T47D (cell line): ENCODE data around the gene EDDM3A.
"Not testable (repeated sequence)": the region's sequence is repeated elsewhere in the genome, so short reads cannot be mapped to it uniquely, and the experiment has no call there.

ENCODE experiments used
- DNase-seq, 2 experiments: peaks; one replicate each; pipeline versions ENCODE4 v3.0.0 to v3.0.0-alpha.2; 2011 to 2012; ENCODE audit warnings: low read depth in 1 of 2, low spot score in 1 of 2
- JUND ChIP-seq: IDR thresholded peaks from 2 replicates; pipeline ENCODE4 v1.6.1; 2012; ENCODE audit warnings: low read depth
- in situ Hi-C: cut with HindIII; loops from 2 replicates; pipeline ENCODE4 v1.10.0; 2016; ENCODE audit warnings: low sequenced_read_pairs, low pct_unique_long_range_greater_than_20kb

The EDDM3A gene

DNA sequence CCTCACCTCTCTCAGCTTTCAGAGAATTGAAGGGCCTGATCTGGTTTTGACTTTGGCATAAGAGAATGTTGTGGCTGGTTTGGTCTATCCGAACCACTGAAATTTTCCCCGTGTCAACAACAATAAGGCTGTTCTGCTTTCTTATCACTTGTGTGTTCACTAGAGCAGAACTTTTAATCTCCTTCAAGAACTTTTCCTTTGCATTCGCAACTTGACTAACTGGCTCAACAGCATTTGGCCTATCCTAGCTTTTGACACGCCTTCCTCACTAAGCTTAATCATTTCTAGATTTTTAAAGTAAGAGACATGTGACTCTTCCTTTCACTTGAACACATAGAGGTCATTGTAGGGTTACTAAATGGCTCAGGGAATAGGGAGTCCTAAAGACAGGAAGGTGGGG lies 25.9 kb upstream of the EDDM3A start:
- DNase-seq: peak in 1 of 2 experiments; percentile 11
- TF ChIP-seq JUND: no peak
- in situ Hi-C loops: no loop called here

DNA sequence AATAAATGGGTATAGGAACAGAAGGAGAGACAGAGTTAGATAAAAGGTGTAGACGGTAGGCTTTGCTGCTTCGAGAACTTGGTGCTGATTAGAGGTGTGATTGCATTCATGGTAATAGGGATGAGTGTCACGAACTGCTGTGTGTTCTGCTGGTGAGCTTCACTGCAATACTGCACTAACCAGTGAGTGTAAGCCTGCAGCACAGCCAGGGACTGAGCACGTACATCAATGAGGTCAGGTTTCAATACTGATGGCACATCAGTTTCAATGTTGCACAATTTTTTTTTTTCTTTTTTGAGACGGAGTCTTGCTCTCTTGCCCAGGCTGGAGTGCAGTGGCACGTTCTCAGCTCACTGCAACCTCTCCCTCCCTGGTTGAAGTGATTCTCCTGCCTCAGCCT lies 24.9 kb upstream of the EDDM3A start:
- no peak for DNase-seq
- no peak for TF ChIP-seq JUND
- in situ Hi-C loops: no loop called here

DNA sequence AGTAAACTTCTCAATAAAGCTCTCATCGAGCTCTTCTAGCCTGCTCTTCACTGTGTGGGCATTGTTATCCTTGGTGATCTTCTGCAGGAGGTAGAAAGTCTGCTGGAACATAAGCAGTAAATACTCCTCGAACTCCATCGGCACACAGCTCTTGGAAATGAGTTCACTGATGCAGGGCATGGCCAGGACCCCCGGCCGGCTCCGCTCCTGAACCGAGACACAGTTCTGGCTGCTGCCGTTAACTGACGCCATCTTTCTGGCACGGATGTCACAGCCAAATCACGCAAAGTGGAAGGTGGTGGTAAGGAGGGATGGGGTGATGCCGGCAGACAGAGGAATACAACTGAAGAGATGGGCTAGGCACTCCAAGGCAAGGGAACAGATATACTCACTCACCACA lies 23.7 kb upstream of the EDDM3A start:
- no peak for DNase-seq
- in situ Hi-C loops: no loop called here
- TF ChIP-seq JUND: no peak

DNA sequence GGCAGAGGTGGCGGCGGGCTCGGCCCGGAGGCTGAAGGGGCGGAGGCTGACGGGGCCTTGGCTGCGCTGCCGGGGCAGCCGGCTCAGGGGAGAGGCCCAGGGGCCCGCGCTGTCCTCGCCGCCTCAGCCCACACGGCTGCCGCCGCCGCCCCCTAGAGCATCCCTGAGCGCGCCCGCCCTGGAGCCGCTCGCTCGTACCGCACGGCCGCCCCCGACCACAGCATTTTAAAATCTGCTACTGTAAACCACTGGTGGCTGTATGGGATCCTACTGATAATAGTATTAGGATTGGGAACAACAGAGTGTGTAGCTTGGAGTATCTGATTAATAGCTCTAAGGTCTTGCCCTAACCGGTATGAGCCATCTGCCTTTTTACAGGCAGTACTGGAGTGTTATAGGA lies 22.2 kb upstream of the EDDM3A start:
- TF ChIP-seq JUND: no peak
- DNase-seq: no peak
- in situ Hi-C loops: no loop called here

DNA sequence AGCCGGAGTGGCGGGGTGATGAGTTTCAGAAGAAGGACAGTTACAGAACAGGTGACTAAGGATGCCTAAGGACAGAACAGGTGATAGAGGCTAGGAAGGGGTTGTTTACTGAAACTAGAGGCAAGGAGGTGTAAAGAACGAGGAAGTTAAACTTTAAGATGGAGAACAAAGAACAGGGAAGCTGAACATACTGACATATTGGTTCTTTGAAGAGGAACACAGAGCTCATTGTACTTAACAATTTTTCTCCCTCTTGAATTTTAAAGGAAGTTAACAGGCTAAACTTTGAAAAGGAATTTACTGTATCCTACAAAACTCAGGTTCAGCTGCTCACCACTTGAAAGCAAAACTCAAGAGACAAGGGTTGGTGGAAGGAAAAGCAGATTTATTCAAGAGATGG lies 19.6 kb upstream of the EDDM3A start:
- in situ Hi-C loops, DNase-seq: not testable (repeated sequence)

DNA sequence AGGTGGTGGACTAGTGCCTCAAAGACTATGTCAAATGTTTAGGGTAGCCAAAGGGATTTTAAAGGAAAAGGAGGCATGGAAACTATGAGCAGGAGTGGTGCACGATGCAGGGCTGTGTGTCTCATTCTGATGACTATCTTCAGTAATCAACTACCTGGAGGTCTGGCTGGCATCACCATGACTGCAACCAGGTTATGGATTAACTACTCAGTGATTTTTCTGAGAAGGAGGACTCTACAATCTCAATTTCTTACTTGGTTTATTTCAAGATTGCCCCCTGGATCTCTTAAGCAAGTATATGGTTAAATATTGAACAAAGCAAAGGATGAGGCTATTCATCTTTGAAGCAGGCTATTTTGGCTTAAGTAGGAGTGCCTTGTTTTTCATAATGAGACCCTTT lies 19.2 kb upstream of the EDDM3A start:
- no peak for TF ChIP-seq JUND
- in situ Hi-C loops: no loop called here
- no peak for DNase-seq

DNA sequence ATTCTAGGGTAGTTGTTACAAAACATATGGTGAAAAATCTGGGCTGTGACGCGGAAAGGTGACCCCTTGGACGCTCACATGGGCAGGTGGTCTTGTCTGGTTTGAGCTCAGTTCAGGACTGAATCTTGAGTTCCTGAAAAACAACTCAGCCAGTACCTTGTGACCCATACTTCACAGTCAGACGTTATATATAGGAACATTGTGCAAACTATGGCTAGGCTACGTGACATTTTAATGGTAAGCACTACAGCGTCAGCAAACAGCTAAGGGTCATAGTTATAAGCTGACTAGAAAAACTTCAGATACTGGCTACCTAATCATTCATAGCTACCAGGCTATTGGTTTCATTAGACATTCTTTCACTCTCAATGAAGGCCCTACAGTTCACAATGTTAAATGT lies 14.8 kb upstream of the EDDM3A start:
- no peak for DNase-seq
- TF ChIP-seq JUND: no peak
- in situ Hi-C loops: no loop called here

DNA sequence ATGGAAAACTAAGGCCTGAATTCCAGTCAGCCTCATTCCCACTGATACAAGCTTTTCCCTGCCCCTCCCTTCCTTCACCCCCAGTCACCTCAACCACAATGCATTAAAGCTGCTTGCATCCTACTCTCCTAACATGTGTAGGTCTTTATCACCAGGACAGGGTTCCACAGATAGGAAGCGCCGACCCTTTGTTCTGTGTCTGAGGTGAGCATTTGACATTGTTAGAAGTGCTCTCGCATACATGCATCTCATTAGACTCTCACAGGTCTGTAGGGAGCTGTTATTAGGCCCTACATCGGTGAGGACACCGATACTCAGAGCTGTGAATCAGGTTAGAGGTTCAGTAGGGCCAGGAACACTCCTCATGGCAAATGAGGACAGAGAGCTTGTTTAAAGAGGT lies 13.2 kb upstream of the EDDM3A start:
- no peak for DNase-seq
- TF ChIP-seq JUND: no peak
- in situ Hi-C loops: no loop called here

DNA sequence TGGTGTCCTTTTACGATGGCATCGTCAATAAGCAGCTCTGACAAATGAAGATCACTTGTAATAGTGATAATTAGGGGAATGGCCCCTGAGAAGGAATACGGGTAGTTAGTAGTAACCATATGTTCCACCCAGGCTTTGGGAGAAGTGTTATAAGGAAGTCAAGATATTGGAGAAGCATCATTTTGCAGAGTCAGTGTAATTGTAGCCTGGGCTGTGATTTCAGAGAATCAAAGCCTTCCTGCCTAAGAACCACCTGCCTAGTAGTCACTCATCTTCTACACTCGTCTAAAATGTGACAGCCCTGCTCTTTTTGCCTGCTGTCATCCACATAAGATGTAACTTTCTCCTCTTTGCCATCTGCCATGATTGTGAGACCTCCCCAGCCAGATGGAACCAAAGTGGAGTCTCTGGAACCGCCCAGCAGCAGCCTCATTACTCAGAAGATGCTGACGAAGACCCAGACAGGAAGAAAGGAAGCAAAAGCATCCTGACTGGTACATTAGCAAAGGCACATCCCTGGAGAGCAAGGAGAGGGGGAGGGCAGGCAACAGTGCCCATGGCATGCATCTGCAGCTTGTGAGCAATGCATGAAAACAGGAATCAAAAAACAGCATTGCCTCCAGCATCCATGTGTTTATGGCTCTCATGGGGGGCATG lies 12.6 kb upstream of the EDDM3A start:
- DNase-seq: no peak
- in situ Hi-C loops: no loop called here
- TF ChIP-seq JUND: no peak

DNA sequence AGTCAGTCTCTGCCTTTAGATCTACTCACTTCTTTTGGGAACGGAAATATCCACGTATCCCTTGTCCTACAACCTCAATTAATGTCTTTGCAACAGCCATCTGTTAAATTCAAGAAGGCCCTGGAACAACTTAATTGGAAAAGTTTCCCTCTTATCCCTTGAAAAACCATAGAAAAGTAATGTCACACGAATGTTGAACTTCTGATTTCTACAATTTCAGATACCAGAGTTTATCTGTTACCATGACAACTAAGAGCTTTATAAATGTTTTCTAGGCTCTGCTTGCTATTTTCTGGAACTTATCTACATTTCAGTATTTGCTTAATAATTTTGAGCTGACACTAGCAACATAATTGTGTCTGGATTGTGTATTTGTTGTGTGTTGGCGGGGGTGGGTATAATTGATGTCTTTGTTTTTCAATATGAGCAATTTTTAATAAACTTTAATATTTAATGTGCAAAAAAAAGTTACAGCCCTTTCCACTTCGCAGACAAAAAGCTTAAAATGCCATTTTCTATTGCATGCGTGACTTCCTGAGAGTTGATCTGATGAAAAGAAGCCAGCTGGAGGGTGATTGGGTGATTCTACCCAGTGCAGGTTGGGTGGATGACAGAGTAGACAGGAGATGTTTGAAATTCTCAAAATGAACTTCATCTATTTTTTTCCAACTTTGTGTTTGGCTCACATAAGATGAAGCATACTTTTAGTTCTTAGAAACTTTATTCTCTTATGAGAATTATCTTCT lies 11.8 kb upstream of the EDDM3A start:
- no peak for DNase-seq
- in situ Hi-C loops: no loop called here
- no peak for TF ChIP-seq JUND

DNA sequence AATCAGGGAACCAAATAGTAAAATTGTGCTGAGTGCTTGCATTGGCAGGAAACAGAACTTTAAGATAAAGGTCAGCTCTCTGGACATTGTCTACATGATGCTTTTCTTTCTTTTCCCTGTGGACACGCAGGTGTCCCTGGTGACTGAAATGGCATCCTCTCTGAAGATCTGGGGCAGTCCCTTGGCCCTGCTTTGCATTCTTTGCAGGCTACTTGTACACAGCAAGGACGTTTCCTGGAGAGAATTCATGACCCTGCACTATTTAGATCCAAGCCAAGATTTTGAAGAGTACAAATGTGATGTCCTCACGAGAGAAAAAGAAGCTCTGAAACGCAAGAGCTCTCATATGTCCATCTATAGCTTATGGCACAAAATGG lies 11.3 kb upstream of the EDDM3A start:
- in situ Hi-C loops: no loop called here
- no peak for TF ChIP-seq JUND
- DNase-seq: no peak

DNA sequence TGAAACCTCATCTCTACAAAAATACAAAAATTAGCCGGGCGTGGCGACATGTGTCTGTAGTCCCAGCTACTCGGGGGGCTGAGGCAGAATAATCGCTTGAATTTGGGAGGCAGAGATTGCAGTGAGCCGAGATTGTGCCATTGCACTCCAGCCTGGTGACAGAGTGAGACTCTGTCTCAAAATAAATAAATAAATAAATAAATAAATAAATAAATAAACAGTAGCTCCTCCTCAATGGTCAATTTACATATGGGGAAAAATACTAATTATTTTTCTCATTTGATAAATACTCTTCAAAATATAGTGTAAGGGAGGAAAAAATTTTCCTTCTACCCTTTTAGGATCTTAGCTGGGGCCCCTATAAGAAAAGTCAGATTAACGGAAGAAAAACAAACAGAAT lies 7.4 kb upstream of the EDDM3A start:
- in situ Hi-C loops: not testable (repeated sequence)

DNA sequence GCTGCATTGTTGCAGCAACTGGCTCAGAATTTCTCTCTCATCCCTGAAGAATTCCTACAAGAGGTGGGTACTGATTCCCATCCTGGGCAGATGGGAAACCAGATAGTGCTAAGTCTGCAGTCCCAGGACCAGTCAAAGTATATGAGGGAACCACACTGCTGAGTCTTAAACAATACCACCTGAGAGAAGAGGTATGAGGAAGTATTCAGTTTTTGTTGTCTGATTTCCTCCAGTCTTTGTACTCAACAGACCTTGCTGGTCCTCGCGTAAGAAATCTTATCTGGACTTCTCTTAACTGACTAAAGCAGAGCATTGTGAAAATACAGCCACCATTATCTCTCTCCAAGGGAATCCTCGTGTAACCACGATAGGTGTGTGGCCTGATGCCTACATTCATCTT lies 3.6 kb upstream of the EDDM3A start:
- no peak for TF ChIP-seq JUND
- DNase-seq: no peak
- in situ Hi-C loops: no loop called here

More for the DNA sequence above, 7.4 kb upstream of the EDDM3A start:
- not testable (repeated sequence) for DNase-seq

DNA sequence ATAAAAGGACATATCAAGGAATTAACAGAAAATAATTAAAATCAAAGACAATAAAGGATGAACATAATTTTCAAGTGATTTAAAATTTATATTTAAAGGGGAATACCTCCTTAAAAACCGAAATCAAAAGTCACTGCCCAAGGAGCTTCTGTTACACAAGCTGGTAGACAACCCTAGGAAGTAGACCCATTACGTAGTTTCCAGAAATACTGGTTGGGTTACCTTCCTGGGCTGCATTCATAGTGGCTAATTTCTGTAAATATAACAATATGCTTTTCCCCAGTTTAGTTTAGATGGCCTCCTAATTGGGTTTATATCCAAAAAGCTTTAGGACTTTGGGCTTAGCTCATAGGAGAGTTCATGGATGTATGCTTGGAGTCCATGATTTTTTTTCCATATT lies 2.1 kb upstream of the EDDM3A start:
- TF ChIP-seq JUND: no peak
- in situ Hi-C loops: no loop called here
- peak; percentile 14 to 80 for DNase-seq
